Hepatocyte (in vitro differentiated cells): ENCODE measurements around the gene STIM1.

Experiments used
- EZH2 ChIP-seq: fragments of 200-600 bp; sonication (generic); IDR thresholded peaks from 2 replicates; pipeline ENCODE4 v1.6.1; 2016; ENCODE audit warnings: antibody characterized with exemption, mild to moderate bottlenecking, borderline replicate concordance
- EZH2phosphoT487 ChIP-seq: fragments of 200-600 bp; sonication (generic); IDR thresholded peaks from one replicate; pipeline ENCODE4 v1.6.1; 2018; ENCODE audit warnings: antibody characterized with exemption, mild to moderate bottlenecking, low read depth, moderate library complexity; ENCODE audit not compliant: unreplicated experiment, severe bottlenecking
- TF ChIP-seq, protein P1 (sequence below): fragments of 200-600 bp; sonication (generic); IDR thresholded peaks from 2 replicates; pipeline ENCODE4 v1.5.1; 2016; ENCODE audit warnings: antibody characterized with exemption, mild to moderate bottlenecking; ENCODE audit not compliant: poor library complexity

DNA sequence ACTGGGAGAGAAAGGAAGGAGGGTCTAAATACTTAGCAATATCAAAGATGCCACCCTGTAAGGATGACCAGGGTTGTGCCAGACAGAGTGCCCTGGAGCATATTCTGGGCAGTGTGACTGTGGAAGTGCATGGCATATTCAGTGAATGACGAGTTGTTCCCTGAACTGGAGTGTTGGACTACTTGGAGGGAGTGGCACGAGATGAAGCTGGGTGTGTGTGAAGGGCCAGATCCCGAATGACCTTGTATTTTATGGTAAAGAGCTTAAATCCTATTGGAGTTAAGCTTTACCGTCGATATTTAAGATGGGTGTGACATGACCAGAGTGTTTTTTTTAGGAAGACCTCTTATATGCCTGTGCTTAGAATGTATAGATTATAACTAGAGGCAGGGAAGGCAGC lies 48.8 kb downstream of the STIM1 start:
- TF ChIP-seq, protein P1, sequence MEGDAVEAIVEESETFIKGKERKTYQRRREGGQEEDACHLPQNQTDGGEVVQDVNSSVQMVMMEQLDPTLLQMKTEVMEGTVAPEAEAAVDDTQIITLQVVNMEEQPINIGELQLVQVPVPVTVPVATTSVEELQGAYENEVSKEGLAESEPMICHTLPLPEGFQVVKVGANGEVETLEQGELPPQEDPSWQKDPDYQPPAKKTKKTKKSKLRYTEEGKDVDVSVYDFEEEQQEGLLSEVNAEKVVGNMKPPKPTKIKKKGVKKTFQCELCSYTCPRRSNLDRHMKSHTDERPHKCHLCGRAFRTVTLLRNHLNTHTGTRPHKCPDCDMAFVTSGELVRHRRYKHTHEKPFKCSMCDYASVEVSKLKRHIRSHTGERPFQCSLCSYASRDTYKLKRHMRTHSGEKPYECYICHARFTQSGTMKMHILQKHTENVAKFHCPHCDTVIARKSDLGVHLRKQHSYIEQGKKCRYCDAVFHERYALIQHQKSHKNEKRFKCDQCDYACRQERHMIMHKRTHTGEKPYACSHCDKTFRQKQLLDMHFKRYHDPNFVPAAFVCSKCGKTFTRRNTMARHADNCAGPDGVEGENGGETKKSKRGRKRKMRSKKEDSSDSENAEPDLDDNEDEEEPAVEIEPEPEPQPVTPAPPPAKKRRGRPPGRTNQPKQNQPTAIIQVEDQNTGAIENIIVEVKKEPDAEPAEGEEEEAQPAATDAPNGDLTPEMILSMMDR: no peak
- TF ChIP-seq EZH2 (no peak), EZH2phosphoT487 (no peak)
